ENCODE measurements around the gene PPP1R13L.

The PPP1R13L gene

DNA sequence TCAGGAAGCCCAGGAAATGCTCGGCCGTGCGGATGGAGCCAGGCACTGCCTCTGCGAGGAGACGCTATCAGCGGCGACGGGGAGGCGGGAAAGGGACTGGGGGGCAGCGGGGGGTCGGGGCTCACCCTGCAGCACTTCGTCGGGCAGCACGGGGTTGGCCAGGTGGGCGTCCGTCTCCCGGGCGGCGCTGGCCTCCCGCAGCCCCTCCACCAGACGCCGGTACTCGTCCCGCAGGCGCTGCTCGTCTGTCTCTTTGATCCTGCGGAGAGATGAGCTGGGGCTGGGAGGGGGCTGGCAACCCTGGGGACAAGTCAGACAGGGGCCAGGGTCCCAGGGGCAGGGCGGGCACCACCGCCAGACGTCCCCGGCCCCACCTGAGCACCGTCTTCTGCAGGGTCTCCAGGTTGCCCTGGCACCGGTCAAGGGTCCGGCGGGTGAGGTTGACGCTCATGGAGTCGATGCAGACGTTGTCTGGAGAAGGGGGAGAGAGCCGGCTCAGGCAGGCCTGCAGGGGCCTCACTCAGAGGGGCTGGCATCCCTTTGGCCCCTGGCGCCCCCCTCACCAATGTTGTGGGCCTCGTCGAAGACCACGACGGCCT, 40.9 kb downstream of the PPP1R13L start:
- no peak for DNase-seq

DNA sequence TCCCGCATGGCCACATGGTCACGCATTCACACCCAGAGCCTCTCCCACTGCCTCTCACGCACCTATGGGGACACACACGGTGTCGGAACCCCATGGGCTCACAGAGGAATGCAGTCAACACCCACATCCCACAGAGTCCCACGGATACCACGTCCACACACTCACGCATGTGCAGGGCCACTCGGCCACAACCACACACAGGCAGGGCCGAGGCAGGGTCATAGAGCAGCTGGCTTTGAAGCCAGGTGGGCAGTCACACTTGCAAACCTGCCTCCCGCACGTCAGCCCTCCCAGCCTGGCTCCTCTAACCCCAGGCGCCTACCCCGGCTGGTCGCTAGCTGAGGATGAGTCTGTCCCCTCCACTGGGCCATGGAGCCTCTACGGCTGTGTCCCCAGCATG, 42.6 kb downstream of the PPP1R13L start:
- DNase-seq, result no peak

DNA sequence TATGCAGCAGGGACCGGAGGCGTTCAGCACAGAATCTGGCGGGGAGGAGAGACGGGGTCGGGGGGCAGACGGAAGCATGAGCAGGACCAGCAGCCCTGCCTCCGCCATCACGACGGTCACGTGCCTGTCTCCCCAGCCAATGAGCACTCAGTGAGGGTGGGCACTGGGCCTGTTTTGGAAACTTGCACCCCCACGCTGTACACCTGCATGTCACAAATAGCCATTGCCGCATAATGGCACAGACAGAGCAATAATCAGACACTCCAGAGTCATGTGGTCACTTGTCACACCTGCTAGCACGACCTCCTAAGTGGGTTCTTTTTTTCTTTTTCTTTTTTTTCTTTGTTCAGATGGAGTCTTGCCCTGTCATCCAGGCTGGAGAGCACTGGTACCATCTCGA, 43.3 kb downstream of the PPP1R13L start:
- DNase-seq, result no peak

DNA sequence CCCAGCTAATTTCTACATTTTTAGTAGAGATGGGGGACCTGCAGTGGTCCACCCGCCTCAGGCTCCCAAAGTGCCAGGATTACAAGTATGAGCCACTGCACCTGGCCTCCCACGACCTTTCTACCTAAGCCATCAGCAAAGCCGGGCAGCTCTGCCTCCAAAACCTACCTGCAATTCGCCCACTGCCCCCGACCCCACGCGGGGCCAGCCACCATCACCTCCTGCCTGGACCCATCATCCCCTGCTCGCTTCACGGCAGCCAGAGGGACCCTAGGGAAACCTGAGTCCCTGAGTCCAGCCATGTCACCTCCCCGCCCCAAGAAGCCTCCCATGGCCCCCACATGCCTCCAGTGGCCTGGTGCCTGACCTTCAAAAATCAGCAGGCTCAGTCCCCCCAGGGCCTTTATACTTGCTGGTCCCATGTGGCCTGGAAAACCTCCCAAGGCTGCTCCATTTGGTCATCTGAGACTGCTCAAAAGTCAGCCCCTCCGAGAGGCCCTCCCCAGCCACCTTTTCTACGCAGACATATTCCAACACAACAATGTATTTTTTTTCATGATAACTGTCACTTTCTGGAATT, 46.6 kb downstream of the PPP1R13L start:
- no peak for DNase-seq

DNA sequence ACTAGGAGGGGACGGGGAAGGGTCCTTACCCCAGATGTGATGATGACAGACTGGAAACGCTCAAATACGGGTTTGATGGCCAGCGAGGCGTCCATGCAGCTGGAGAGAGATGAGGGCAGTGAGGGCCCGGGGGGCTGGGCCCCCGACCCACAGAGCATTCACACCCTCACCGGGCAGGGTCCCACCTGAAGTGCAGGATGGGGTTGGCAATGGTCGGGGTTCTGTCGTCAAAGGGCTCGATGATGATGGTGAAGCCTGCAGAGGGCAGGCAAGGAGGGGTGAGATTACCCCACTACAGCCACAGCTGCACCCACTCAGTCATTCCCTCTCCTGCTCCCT, 47.5 kb downstream of the PPP1R13L start:
- DNase-seq, result no peak

DNA sequence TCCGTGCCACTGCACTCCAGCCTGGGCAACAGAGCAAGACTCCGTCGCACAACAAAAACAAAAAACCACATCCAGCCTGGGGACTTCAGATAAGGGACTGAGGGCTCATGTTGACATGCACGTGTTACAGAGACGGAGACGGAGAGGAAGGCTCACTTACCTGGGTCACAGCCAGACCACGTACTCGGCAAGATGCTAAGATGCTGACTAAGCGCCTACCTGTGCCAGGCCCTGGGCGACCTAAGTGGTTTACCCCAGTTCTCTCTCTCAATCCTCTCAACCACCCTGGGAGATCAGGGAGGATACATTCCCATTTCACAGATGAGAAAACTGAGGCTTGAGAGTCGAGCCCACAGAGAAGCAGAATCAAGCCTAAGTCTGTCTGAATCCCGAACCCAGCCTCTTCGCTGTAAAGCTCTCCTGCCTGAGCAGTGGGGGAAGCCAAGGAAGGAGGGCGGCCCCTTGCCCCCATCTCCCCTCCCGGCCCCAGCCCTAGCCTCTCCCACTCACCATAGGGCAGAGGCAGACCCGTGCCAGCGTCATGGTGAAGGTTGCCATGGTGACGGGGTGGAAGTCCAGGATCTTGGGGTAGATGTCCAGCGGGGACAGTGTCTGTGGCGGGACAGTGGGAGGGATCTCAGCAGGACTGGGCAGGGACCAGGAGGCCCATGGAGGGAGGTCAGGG, 48.0 kb downstream of the PPP1R13L start:
- no peak for DNase-seq

DNA sequence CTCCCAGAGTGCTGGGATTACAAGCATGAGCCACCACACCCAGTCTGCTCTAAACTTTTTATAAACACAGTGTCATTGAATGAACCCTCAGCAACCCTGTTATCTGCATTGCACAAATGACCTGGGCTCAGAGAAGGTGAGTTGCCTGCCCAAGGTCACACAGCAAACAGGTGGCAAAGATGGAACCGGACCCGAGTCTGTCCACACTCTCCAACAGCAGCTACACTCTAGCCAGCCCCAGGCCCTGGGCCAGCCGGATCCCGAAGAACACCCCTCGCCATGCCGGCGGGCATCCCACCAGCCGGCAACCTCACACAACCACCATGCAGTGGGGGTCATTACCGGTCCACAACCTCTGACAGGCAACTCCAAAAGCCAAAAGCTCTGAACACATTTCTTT, 49.0 kb downstream of the PPP1R13L start:
- no peak for DNase-seq

DNA sequence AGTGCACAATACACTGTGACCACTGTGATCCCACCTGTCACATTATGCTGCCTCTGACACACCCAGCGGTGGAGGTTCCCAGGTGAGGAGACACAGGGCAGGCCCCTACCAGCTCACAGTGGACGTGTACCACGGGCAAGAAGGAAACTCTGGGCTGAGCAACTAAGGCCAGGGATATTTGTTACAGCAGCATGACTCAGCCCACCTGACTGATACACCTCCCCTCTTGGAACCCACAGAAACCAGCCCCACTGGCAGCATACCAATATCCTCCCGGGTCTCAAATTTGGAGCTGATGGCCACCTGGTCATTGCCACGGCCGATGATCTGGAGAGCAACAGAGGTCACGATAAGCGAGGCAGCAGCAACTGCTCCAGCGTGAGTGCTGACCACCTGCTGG, 49.5 kb downstream of the PPP1R13L start:
- DNase-seq, result no peak

DNA sequence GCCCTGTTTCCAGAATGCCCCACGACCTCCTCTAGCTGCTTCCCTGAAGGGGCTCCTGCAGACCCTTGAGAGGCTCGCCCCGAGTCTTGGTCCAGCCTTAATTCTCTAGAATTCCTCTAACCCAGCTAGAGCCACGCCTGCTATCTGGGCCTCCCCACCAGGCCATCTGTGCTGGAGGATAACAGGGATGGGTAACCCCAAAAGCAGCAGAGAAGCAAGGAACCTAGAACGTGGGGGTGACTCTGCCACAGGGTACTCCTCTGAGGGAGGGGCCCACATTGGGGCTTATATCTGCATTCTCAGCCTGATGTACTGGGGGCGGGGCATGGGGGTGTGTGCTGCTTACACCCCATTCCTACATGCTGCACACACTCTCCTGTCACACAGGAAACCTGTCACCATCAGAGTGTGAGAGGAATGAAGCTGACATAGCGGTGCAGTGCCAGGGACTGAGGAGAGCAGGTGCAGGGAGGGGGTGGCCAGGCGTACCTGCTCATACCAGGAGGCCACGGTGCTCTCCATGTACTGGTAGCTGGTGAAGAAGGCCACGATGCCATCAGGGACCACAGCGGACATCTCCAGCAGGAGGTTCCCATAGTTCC, 50.5 kb downstream of the PPP1R13L start:
- no peak for DNase-seq

DNA sequence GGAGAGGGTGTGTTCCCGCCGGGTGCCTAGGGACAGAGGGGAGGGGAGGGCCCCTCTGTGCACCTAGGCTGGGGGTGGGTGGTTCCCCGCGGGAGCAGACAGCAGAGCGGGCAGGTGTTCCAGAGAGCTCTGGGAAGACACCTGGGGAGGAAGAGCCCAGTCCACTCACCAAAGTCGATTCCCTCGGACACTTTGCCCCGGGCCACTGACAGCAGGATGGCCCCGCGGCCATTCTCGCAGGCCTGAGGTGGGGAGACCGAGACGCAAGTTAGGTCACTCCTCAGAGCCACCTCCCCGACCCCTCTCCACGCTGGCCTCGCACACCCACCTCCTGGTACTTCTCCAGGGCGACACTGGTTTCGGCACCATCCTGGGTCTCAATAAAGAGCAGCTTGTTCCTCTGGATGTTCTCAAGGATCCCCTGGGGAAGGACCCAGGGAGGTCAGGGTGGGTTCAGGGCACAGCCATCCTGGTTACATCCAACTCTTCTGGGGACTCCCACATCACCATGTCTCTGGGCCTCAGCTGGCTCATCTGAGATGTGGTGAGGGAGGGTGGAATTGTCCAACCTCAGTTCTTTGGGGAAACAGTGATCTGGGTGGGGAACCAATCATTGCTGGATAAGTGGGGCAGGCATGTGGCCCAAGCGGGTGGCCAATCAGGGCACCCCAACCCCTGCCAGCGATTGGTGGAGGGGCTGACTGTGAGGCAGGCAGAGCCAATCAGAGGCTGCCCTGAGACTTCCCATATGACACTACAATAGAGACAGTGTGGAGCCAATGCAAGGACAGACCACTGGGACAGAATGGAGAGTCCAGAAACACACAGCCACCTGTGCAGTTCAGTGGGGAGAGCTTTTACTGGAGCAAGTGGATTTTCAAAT, 51.7 kb downstream of the PPP1R13L start:
- DNase-seq, result no peak

DNA sequence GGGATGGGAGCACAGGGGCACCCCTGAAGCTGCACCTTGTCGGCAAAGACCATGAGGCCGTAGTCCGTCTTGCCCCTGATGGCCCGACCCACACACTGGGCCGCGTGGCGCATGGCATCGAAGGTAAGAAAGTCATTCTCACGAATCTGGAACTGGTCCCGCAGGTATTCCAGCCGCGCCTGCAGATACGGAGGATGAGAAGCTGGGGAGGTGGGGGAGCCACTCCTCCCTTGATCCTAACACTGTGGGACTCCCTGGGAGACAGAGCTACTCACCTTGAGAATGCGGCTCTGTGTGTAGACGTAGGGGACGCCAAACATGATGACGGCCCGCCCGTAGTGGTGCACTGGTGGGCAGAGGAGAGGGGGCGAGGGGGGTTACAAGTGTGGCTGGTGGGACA, 52.4 kb downstream of the PPP1R13L start:
- no peak for DNase-seq

DNA sequence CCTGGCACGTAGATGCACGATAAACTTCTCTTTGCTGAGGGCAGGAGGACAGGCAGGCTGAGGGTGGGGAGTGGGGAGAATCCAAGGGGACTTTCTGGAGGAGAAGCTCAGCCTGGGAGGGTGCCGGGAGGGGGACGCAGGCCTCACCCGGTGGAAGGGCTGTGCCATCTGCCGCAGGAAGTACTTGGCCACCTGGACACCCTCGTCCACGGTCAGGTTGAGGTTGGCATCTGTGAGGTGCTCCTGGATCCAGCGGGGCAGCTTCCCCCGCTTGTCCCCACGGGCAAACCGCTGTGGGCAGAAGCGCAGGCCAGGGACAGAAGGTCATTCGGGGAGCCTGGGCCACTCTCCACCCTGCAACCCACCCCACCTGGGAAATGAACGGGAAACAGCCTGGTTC, 52.8 kb downstream of the PPP1R13L start:
- DNase-seq, result no peak

DNA sequence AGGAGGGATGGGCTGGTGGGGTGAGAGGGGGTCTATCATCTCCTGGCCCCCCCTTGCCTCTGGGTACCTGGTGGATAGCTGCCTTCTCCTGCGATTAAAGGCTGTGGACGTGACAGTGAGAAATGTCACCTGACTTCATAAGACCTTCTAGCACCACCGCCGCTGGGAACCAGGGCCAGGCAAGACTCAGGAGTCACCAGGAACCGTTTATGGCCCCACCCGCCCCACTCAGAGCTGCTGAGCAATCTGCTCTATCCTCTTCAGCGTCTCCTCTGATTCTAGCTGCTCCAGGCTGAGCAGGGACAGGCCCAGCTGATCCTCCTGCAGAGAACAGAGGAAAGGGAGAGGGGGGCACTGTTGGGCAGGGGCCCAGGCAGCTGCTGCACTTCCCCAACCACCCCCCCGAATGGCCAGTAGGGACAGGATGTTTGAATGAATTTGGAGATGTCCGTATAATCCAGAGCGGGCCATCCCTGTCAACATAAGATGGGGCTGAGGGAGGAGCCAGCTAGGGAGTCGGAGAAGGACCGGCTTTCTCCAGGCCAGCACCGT, 53.4 kb downstream of the PPP1R13L start:
- DNase-seq, result no peak

DNA sequence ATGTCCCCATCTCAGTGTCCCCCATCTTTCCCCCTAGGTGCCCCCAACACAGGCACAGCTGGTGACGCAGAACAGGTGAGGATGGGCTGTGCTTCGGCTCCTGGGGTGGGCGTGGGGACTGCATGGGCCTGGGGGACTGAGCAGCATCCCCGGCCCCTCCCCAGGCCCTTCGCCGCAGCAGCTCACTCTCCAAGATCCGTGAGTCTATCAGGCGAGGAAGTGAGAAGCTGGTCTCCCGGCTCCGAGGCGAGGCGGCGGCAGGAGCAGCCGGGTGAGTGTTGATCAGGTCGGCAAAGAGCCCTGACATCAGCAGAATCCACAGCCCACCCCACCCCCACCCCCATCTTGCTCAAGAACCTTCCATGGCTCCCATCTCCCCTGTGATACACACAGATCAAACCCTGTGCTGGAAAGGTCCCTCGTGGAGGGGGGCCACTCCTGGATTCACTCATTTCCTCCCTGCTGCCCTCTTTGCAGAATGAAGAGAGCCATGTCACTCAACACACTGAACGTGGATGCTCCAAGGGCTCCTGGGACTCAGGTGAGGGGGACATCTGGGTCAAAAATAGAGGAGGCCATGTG, 54.3 kb downstream of the PPP1R13L start:
- DNase-seq, result no peak

DNA sequence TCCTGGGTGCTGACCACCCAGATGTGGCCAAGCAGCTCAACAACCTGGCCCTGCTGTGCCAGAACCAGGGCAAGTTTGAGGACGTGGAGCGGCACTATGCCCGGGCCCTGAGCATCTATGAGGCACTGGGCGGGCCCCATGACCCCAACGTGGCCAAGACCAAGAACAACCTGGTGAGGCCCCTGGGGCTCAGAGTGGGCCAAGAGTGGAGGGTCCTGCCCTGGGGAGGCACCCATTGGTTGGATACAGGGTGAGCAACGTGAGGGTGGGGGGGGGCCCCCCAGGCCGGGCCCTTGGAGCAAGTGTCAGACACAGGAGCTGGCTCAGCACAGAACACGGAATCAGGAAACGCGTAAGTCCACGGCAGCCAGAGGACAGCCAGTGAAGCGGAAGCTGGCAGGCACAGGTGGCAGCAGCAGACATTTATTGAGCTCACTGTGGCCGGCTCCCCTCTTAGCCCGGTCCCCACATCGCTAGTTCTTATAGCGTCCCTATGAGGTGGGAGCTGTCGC, 55.4 kb downstream of the PPP1R13L start:
- no peak for DNase-seq

DNA sequence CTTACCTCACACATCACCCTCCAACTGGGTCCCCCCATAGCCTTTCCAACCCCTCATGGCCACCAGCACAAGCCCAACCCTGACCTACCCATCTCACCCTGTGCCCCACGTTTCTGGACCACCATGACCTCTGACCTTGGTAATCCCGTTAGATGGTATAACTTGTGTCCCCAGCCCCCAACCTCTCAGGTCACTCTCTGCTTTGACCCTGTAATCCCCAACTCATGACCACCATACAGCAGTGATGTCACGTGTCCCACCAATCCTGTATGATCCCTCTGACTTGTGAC, 55.8 kb downstream of the PPP1R13L start:
- no peak for DNase-seq

DNA sequence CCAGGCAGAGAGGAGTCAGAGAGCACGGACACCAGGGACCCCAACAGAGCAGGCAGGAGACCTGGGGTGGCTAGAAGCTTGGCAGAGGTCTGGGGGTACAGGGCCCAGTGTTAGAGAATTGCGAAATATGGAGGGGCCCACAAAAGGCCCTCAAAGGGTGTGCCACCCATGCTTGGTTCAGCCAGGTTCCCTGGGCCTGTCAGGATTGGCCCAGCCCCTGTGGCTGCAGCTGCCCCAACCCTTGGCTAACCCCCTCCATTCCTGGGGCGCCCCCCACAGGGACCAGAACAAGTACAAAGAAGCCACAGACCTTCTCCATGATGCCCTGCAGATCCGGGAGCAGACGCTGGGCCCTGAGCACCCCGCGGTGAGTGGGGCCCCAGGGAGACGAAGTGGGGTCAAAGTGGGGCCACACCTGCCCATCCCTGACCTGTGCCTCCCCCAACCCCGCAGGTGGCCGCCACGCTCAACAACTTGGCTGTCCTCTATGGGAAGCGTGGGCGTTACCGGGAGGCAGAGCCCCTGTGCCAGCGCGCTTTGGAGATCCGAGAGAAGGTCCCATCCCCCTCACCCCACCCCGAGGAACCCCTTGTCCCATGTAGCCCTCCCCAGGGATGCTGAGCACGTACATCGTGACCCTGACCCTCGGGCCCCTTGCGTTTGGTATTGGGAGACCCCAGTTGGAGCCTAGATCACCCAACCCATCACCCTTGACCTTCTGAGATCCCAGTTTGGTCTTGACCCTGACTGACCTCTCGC, 56.3 kb downstream of the PPP1R13L start:
- no peak for DNase-seq

DNA sequence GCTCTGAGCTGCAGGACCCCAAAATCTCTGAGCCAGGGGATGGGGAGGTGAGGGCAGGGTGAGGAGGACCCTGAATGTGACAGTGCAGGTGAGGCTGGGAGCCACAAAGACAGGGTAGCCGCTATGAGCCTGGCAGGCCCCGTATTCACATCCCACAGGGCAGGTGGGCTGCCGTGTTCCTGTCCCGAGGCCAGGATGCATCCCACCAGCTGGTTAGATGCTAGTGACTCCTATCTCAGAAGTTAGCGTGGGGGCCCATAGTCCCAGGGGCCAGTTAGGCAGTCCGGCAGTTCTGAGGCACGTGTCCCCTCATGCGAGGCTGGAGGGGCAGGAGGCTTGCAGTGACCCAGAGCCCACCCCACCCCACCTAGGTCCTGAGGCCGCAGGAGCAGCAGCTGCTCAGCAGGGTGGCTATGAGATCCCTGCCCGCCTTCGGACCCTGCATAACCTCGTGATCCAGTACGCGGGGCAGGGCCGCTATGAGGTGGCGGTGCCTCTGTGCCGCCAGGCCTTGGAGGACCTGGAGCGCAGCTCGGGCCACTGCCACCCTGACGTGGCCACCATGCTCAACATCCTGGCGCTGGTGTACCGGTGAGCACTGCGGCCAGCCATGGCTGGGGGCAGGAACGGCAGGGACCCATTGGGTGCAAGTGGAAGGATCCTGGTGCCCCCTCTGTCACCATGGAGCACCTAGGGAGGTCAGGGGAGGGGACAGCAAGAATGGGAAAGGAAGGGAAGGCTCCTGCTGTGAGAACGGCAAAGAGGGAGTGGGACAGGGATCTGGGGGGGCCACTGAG, 57.1 kb downstream of the PPP1R13L start:
- DNase-seq, result no peak

DNA sequence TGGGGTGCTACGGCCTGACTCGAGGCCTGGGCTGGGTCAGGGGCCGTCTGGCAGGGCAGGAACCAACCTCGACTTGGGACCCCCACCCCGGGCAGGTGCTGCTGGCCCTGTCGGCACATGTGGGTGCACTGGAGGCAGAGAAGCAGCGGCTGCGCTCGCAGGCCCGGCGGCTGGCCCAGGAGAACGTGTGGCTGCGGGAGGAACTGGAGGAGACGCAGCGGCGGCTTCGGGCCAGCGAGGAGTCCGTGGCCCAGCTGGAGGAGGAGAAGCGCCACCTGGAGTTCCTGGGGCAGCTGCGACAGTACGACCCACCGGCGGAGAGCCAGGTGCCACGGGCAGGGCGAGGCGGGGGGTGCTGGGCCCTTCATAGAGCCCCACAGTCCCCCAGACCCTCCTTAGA, 58.4 kb downstream of the PPP1R13L start:
- no peak for DNase-seq

DNA sequence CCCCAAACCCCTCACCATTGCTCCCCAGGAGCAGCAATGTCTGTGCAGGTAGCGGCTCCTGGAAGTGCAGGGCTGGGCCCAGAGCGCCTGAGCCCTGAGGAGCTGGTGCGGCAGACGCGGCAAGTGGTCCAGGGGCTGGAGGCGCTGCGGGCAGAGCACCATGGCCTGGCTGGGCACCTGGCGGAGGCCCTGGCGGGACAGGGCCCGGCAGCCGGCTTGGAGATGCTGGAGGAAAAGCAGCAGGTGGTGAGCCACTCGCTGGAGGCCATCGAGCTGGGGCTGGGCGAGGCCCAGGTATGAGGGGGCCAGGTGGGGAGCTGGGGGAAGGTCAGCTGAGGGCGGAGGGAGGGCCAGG, 59.4 kb downstream of the PPP1R13L start:
- DNase-seq, result no peak
